PFSK-1 (cell line): ENCODE results near the gene ZBTB34.

Experiments
- FOXP2 ChIP-seq: optimal IDR thresholded peaks from 2 replicates; pipeline ENCODE3; 2011; ENCODE audit warnings: borderline replicate concordance, control low read depth, inconsistent platforms; ENCODE audit not compliant: insufficient read depth; ENCODE audit errors: extremely low read length, extremely low read depth
- POLR2AphosphoS5 ChIP-seq: IDR thresholded peaks from 2 replicates; pipeline ENCODE4 v1.6.1; 2012; ENCODE audit warnings: low read depth, mild to moderate bottlenecking, control low read depth, low read length, moderate library complexity
- REST ChIP-seq, 2 experiments: IDR thresholded peaks; 2 replicates each; pipeline versions ENCODE4 v1.6.1 to v1.8.0; 2011 to 2012; ENCODE audit warnings: low read depth in 2 of 2, low read length in 2 of 2, control low read depth in 1 of 2, inconsistent platforms in 1 of 2, mild to moderate bottlenecking in 1 of 2, moderate library complexity in 1 of 2; ENCODE audit not compliant: insufficient read depth in 1 of 2
- SIN3A ChIP-seq: IDR thresholded peaks from 2 replicates; pipeline ENCODE4 v1.6.1; 2012; ENCODE audit warnings: mild to moderate bottlenecking, low read length, moderate library complexity, borderline replicate concordance; ENCODE audit not compliant: insufficient read depth
- TAF1 ChIP-seq: IDR thresholded peaks from 2 replicates; pipeline ENCODE4 v1.6.1; 2012; ENCODE audit warnings: low read length, control low read depth, borderline replicate concordance; ENCODE audit not compliant: insufficient read depth

The ZBTB34 gene

GRCh38 chr9:126822278-126822677, 38.2 kb upstream of the ZBTB34 start:
- TF ChIP-seq REST (IDR thresholded peaks at IDR 0.05; ENCODE audit: insufficient read depth in 1 of 2, low read depth in 2 of 2, low read length in 2 of 2) (no peak), TAF1 (no peak), POLR2AphosphoS5 (no peak), FOXP2 (no peak), SIN3A (no peak)

- TF ChIP-seq REST (IDR thresholded peaks at IDR 0.05; ENCODE audit: insufficient read depth in 1 of 2, low read depth in 2 of 2, low read length in 2 of 2) (no peak), POLR2AphosphoS5 (no peak)
Observed at GRCh38 chr9:126822873-126823272, 37.6 kb upstream of the ZBTB34 start.

GRCh38 chr9:126827227-126827626, 33.2 kb upstream of the ZBTB34 start:
- TF ChIP-seq TAF1 (no peak), POLR2AphosphoS5 (no peak), SIN3A (no peak), FOXP2 (no peak), REST (IDR thresholded peaks at IDR 0.05; ENCODE audit: insufficient read depth in 1 of 2, low read depth in 2 of 2, low read length in 2 of 2) (no peak)

- TF ChIP-seq TAF1 = no peak
- no peak for TF ChIP-seq SIN3A
- no peak for TF ChIP-seq FOXP2
- TF ChIP-seq REST (IDR thresholded peaks at IDR 0.05; ENCODE audit: insufficient read depth in 1 of 2, low read depth in 2 of 2, low read length in 2 of 2) = no peak
- no peak for TF ChIP-seq POLR2AphosphoS5
Observed at GRCh38 chr9:126829035-126829434, 31.4 kb upstream of the ZBTB34 start.

- TF ChIP-seq REST (IDR thresholded peaks at IDR 0.05; ENCODE audit: insufficient read depth in 1 of 2, low read depth in 2 of 2, low read length in 2 of 2) = no peak
Observed at GRCh38 chr9:126830827-126831226, 29.6 kb upstream of the ZBTB34 start.
